GM21723 (cell line): ENCODE results near the gene CCDC149.

Experiments used
- ATAC-seq: cut with Tn5 transposase; IDR thresholded peaks from one replicate; pipeline ENCODE4 v1.9.1; 2021; ENCODE audit warnings: mild to moderate bottlenecking, moderate library complexity; ENCODE audit not compliant: unreplicated experiment

Gene CCDC149

DNA sequence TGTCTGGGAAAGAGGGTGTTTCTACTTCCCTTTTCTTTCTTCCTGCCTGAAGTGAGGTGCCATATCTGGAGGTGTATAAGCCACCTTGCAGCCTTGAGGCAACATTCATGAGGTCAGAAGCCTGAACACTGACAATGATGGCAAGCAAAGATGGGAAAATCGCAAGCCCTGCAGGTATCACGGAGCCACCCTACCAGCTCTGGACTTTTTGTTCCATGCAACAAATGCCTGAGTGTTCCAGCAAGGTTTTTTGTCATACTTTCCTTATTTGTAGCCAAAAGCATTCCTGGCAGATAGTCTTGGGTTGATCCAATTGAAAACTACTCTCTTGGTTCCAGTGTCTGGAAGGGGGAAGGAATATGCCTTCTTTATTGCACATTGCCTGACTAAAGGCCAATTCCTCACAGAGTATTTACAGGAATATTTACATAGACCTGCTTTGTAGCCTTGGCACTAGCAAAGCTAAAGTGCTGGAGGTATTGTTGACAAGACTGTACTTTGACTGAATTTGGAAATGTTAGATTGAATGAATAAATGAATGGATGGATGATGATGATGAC, 131.8 kb downstream of the CCDC149 start:
- no peak for ATAC-seq

GRCh38 chr4:24778464-24779225, 134.2 kb downstream of the CCDC149 start:
- ATAC-seq = no peak

- no peak for ATAC-seq
Measured at GRCh38 chr4:24777536-24778463, 135.0 kb downstream of the CCDC149 start.

- no peak for ATAC-seq
Measured at GRCh38 chr4:24775750-24776149, 137.1 kb downstream of the CCDC149 start.

GRCh38 chr4:24775032-24775605, 137.7 kb downstream of the CCDC149 start:
- no peak for ATAC-seq

DNA sequence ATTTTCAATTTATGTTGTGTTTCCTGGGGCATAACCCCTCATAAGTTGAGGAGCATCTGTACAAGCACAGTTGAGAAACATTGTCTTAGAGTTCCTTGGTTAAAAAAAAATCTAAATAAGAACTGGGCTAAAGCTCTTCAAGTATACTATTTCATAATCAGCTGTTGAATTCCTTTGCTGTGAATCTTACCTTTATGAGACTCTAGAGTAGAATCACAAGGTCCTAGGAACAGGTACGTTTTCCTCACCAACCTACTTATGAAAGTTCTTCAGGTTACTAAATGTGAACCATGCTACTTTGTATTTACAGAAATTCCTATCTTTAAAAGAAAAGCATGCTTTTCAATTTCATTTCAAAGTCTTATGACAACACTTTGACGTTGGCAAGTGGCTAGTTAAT, 138.4 kb downstream of the CCDC149 start:
- ATAC-seq = no peak

GRCh38 chr4:24772952-24773351, 139.9 kb downstream of the CCDC149 start:
- no peak for ATAC-seq

DNA sequence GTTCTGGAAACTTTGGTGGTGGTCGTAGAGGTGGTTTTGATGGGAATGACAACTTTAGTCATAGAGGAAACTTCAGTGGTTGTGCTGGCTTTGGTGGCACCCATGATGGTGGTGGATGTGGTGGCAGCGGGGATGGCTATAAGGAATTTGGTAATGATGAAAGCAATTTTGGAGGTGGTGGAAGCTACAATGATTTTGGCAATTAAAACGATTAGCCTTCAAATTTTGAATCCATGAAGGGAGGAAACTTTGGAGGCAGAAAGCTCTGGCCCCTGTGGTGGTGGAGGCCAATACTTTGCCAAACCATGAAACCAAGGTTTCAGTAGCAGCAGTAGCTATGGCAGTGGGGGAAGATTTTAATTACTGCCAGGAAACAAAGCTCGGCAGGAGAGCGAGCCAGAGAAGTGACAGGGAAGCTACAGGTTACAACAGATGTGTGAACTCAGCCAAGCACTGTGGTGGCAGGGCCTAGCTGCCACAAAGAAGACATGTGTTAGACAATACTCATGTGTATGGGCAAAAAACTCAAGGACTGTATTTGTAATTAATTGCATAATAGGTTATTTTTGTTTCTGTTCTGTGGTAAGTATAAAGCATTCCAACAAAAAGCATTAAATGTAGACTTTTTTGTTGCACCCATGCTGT, 140.7 kb downstream of the CCDC149 start:
- ATAC-seq = no peak

DNA sequence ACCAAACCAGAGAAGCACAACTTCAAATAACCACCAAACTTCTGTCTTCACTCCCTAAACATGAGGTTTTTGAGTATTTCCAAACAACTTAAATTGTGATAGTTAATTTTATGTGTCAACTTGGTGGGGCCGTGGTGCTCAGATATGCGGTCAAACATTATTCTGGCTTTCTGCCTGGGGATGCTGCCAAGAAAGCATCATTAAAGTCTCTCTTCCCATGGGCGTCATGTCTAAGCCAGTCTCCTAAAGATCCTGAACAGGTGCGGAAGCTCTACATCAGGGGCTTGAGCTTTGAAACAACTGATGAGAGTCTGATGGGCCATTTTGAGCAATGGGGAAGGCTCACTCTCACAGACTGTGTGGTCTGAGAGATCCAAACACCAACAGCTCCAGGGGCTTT, 141.6 kb downstream of the CCDC149 start:
- ATAC-seq = no peak

GRCh38 chr4:24770667-24771066, 142.2 kb downstream of the CCDC149 start:
- no peak for ATAC-seq

DNA sequence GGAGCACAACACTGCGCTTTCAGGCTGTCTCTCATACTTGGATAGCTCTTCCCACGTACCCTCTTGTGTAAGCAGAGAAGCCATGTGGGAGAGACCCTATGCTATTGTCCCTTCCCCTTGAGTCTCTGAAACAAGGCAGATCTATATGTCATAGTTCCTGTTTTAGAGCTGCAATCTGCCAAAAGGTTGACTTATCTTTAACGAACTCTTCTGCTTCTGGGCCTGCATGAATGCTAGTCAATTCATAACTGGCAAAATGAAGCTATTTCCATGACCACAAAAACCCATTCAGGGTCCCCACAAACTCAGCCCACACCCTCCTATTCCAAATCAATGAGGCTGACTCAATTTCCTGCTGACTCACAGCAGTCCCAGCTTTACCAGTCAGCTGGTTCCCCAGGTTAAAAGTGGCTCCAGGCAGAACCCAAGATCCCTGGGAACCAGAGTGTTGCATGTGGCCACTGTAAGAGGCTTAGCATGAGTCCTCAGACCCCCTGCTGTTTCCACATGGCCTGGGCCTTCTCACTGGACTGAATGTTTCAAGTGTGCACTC, 142.7 kb downstream of the CCDC149 start:
- ATAC-seq = peak; percentile 71

DNA sequence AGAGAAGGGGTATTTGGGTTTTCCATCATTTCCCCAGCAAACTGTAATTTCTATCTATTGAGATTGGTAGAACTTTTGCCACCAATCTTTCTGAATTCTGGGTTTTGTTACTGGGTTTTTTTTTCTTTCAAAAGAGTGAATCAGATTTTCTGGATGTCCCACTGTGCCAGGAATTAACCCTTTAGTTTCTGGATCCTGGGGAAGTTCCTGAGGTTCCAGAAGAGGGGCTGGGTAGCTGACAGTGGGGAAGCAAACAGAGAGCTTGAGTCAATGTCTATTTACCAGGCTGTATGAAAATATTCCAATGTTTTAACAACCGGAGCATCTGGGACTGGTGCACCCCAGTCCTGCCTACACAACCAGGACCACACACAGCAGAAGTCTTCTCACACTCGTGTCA, 143.3 kb downstream of the CCDC149 start:
- no peak for ATAC-seq

DNA sequence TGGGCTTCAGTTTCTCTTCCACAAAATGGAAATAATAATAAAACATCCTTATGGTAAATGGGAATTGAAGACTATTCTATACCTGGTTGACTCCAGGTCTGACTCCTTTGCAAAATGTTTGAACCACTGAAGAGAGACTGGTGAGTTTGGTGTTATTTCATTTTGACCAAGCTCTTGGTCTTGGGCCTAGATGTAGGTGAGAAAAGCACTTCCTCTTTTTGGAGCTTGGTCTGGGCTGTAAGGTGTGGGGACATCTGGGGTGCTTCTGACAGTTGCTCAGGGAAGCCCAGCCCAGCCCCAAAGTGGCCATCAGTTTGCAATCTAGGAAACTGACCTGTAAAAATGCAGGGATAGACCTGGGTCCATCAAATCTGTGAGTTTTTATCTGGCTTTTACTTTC, 144.2 kb downstream of the CCDC149 start:
- peak; percentile 82 for ATAC-seq

DNA sequence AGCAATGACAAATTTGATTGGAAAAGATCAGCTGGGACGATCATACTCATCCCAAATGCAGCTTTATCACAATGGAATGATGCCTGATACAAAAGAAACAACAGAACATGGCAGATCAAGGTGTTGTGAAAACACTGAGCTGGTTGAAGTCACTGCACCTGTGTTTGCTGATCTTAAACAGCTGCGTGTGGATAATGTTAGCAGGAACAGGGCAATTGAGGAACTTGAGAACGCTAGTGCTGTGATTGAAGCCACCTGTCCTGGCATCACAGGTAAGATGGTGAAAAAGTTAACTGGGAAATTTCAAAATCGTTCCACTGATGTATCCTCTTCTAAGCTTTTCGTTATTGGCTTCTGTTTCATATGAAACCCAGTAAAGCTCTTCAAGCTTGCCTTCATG, 144.8 kb downstream of the CCDC149 start:
- peak; percentile 16 for ATAC-seq

- no peak for ATAC-seq
Measured at GRCh38 chr4:24765376-24765988, 147.4 kb downstream of the CCDC149 start.

GRCh38 chr4:24764345-24764744, 148.5 kb downstream of the CCDC149 start:
- no peak for ATAC-seq

- no peak for ATAC-seq
Measured at GRCh38 chr4:24763631-24764297, 149.1 kb downstream of the CCDC149 start.
